ENCODE measurements around the gene BBOX1. TPM values are rescaled to one million over a fixed set of nuclear protein-coding genes. Genes with fewer than 3 reads are reported as not detected.
"Not testable (repeated sequence)": the region's sequence is repeated elsewhere in the genome, so short reads cannot be mapped to it uniquely, and the experiment has no call there.

Gene BBOX1
- total RNA-seq, 2 experiments from 2014 or later = not detected

DNA sequence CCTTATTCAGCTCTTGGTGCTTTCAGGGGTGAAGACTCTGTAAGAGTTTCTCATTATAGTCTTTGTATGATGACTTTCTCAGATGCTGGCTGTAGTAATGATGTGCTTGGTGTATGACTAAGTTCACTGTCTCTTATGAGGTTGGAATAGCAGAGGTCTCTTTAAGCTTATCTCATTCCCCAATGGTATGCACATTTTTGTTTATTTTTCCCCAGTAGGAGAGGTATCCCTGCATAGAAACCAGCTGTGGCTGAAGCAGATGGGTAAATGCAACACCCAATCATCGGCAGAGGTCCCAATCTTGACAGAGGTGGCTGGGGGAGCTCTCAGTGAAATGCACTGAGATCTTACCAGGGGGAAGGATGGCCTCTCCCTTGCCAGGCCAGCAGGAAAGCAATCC lies 34.6 kb downstream of the BBOX1 start:
- H3K27me3 Mint-ChIP-seq (ENCODE audit: low read depth) = no peaks in the 10 kb centered on the region
- H3K4me1 Mint-ChIP-seq (ENCODE audit: low read depth) = no peaks in the 10 kb centered on the region
- H3K36me3 Mint-ChIP-seq (ENCODE audit: low read depth) = no peaks in the 10 kb centered on the region
- H3K27ac Mint-ChIP-seq = no peak overlapping the region
- intact Hi-C loops (cut with micrococcal nuclease) = no loop called here
- H3K4me3 Mint-ChIP-seq = no peak overlapping the region
- DNase-seq = no peak
- CTCF ChIA-PET = no interaction called here
- peaks cover 2% of the 10 kb centered on the region for H3K9me3 Mint-ChIP-seq

DNA sequence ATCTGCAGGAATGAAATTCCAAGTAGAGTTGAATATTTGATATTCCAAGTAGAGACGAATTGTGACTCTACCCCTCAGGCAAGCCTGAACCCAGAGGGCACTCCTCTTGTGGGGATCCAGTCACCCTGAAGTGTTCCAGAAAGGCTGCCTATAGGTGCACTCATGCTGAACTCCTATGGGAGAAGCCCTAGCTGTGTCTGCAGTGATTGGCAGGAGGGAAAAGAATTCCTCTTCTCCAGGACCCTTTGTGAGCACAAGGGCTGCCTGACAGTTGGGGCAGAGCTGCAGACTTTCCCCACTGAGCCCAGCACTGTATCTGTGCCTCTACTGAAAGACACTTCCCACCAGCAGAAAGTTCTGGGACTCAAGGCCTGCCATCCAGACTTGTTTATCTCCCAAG lies 35.0 kb downstream of the BBOX1 start:
- CTCF ChIA-PET = no interaction called here
- Mint-ChIP-seq H3K27me3 (ENCODE audit: low read depth) (no peaks in the 10 kb centered on the region), H3K27ac (no peak overlapping the region), H3K36me3 (ENCODE audit: low read depth) (no peaks in the 10 kb centered on the region), H3K4me1 (ENCODE audit: low read depth) (no peaks in the 10 kb centered on the region), H3K4me3 (no peak overlapping the region), H3K9me3 (peaks cover 2% of the 10 kb centered on the region)
- DNase-seq = no peak
- intact Hi-C loops (cut with micrococcal nuclease) = no loop called here

DNA sequence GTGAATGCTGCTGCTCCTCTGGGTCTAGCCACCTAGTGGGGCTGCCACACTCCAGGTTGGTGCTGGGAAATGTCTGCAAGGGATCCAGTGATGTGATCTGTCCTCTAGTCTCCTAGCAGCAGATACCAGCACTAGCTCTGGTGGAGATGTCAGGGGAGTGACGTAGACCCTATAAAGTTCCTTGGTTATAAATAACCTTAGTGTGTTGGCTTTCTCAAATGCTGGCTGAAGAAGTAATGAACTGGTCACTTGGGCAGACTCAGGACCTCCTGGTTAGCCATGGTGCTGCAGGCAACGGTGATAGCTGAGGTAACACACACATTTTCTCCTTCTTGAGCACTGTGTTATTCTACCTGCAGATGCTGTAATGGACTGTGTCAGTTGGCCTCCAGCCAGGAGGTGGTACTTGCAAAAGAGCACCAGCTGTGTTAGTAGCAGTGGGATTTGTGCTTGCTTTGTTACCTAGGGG lies 35.5 kb downstream of the BBOX1 start:
- Mint-ChIP-seq H3K36me3 (ENCODE audit: low read depth) (no peaks in the 10 kb centered on the region), H3K9me3 (peaks cover 2% of the 10 kb centered on the region), H3K4me3 (no peak overlapping the region), H3K27ac (no peak overlapping the region), H3K4me1 (ENCODE audit: low read depth) (no peaks in the 10 kb centered on the region), H3K27me3 (ENCODE audit: low read depth) (no peaks in the 10 kb centered on the region)
- intact Hi-C loops (cut with micrococcal nuclease) = no loop called here
- DNase-seq = no peak
- CTCF ChIA-PET = no interaction called here

DNA sequence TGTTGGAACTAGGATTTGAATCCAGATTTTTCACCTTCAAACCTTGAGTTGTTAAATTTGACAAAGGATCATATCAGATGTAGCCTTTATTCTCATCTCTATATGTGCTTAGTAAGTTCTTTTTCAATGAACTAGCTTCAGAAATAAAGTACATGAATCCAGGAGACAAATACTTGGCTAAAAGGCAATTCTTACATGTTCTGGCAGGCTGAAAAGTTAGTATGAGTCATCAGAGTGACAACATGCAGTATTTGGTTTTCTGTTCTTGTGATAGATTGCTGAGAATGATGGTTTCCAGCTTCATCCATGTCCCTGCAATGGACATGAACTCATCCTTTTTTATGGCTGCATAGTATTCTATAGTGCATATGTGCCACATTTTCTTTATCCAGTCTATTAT lies 40.4 kb downstream of the BBOX1 start:
- H3K27me3 Mint-ChIP-seq (ENCODE audit: low read depth) = no peaks in the 10 kb centered on the region
- no peak overlapping the region for H3K4me3 Mint-ChIP-seq
- CTCF ChIA-PET = no interaction called here
- no peak for DNase-seq
- H3K9me3 Mint-ChIP-seq = peaks cover 4% of the 10 kb centered on the region
- intact Hi-C loops (cut with micrococcal nuclease) = no loop called here
- H3K36me3 Mint-ChIP-seq (ENCODE audit: low read depth) = no peaks in the 10 kb centered on the region
- no peak overlapping the region for H3K27ac Mint-ChIP-seq
- H3K4me1 Mint-ChIP-seq (ENCODE audit: low read depth) = no peaks in the 10 kb centered on the region

DNA sequence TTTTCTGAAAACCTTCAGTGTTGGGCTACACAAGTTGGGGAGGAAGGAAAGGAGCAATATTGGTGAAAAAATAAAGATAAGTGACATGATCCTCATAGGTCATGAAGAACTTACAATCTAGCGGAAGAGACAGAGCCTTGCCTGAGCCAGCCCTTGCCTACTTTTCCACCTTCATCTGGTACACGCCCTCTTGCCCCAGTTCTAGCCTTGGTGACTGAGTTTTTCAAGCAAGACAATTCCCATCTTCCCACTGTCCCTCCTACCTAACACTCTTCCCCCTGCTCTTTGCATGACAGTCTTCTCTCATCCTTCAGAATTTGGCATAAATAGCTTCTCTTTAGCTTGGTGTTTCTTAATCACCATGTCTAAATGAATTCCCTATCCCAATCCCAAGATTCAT lies 42.6 kb downstream of the BBOX1 start:
- Mint-ChIP-seq H3K27ac (no peak overlapping the region), H3K4me3 (no peak overlapping the region), H3K27me3 (ENCODE audit: low read depth) (no peaks in the 10 kb centered on the region), H3K4me1 (ENCODE audit: low read depth) (no peaks in the 10 kb centered on the region), H3K36me3 (ENCODE audit: low read depth) (no peaks in the 10 kb centered on the region), H3K9me3 (peaks cover 4% of the 10 kb centered on the region)
- intact Hi-C loops (cut with micrococcal nuclease) = no loop called here
- no peak for DNase-seq
- CTCF ChIA-PET = no interaction called here

DNA sequence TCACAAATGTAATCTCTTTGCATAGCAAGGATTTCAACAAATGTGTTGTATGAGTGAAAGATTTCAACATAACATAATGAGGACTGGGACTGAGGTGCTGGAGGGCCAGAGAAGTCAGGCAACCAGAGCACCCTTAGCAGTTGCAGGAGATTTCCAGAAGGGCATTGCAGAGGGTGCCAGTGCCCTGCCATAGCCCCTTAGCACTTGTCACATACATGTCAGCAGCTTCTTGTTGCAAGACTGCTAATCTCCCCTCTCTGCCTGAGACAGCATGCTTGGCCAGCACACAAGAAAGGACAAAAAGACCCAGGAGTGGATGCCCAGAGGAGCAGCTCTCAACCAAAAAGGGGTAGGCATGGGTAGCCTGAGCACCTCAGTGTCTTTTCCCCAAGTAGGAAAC lies 43.2 kb downstream of the BBOX1 start:
- Mint-ChIP-seq H3K4me3 (no peak overlapping the region), H3K27ac (no peak overlapping the region), H3K36me3 (ENCODE audit: low read depth) (no peaks in the 10 kb centered on the region), H3K4me1 (ENCODE audit: low read depth) (no peaks in the 10 kb centered on the region), H3K9me3 (peaks cover 2% of the 10 kb centered on the region), H3K27me3 (ENCODE audit: low read depth) (no peaks in the 10 kb centered on the region)
- intact Hi-C loops (cut with micrococcal nuclease) = no loop called here
- CTCF ChIA-PET = no interaction called here
- DNase-seq = no peak

DNA sequence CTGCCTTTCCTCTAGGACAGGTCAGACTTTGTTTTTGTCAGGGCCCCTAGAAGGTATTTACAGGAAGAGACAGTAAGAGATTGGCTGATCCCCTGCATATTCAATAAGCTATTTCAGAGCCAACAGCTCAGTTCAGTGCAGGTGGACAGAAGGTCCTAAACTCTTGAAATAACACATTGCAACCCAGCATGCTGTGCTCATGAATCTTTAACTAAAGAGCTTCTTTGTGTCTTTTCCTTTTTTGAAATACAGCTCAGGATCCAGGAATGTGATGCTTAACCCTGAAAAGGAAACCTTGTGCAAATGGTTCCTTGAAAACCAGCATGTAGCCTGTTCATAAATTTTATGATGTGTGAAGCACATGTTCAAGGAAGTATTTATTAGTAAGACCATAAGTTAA lies 43.9 kb downstream of the BBOX1 start:
- H3K27ac Mint-ChIP-seq = no peak overlapping the region
- CTCF ChIA-PET = no interaction called here
- no peak for DNase-seq
- intact Hi-C loops (cut with micrococcal nuclease) = no loop called here
- H3K9me3 Mint-ChIP-seq = peaks cover 2% of the 10 kb centered on the region
- no peaks in the 10 kb centered on the region for H3K4me1 Mint-ChIP-seq (ENCODE audit: low read depth)
- H3K4me3 Mint-ChIP-seq = no peak overlapping the region
- no peaks in the 10 kb centered on the region for H3K27me3 Mint-ChIP-seq (ENCODE audit: low read depth)
- no peaks in the 10 kb centered on the region for H3K36me3 Mint-ChIP-seq (ENCODE audit: low read depth)

DNA sequence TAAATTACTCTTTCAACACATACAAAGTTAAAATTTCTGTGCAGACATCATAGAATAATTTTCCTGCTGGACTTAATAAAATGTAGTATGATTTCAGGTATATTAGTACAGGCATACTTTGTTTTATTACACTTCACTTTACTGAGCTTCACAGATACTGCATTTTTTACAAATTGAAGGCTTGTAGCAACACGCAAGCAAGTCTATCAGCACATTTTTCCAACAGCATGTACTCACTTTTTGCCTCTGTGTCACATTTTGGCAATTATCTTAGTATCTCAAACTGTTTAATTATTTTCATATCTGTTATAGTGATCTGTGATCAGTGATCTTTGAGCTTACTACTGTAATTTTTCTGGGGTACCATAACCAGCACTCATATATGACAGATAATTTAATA lies 44.5 kb downstream of the BBOX1 start:
- DNase-seq = no peak
- Mint-ChIP-seq H3K4me1 (ENCODE audit: low read depth) (no peaks in the 10 kb centered on the region), H3K27ac (no peak overlapping the region), H3K4me3 (no peak overlapping the region), H3K36me3 (ENCODE audit: low read depth) (no peaks in the 10 kb centered on the region), H3K9me3 (peaks cover 6% of the 10 kb centered on the region), H3K27me3 (ENCODE audit: low read depth) (no peaks in the 10 kb centered on the region)
- intact Hi-C loops (cut with micrococcal nuclease) = no loop called here
- CTCF ChIA-PET = no interaction called here

DNA sequence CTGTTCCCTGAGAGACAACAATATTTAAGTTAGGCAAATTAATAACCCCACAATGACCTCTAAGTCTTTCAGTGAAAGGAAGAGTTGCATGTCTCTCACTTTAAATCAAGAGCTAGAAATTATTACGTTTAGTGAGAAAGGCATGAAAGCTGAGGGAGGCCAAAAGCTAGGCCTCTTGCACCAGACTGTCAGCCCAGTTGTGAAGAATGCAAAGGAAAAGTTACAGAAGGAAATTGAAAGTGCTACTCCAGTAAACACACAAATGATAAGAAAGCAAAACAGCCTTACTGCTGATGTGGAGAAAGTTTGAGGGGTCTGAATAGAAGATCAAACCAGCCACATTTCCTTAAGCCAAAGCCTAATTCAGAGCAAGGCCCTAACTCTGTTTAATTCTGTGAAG lies 45.0 kb downstream of the BBOX1 start:
- no peaks in the 10 kb centered on the region for H3K4me1 Mint-ChIP-seq (ENCODE audit: low read depth)
- no peaks in the 10 kb centered on the region for H3K27me3 Mint-ChIP-seq (ENCODE audit: low read depth)
- DNase-seq = no peak
- H3K36me3 Mint-ChIP-seq (ENCODE audit: low read depth) = no peaks in the 10 kb centered on the region
- H3K27ac Mint-ChIP-seq = no peak overlapping the region
- peaks cover 10% of the 10 kb centered on the region for H3K9me3 Mint-ChIP-seq
- no peak overlapping the region for H3K4me3 Mint-ChIP-seq
- intact Hi-C loops (cut with micrococcal nuclease) = no loop called here
- CTCF ChIA-PET = no interaction called here

DNA sequence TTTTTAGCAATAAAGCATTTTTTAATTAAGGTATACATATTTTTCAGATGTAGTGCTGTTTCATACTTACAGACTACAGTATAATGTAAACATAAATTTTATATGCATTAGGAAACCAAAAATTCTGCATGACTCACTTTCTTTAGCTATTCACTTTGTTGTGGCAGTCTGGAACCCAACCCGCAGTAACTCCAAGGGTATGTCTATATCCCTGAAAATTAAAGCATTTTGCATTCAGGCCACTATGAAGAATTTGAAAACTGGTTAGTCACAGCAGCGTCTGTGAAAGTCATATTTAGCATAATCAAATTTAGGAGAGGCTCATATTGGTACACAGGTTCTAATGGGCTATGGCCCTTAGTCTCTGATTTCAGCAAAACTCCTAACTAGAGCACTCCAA lies 46.8 kb downstream of the BBOX1 start:
- Mint-ChIP-seq H3K9me3 (peaks cover 12% of the 10 kb centered on the region), H3K36me3 (ENCODE audit: low read depth) (no peaks in the 10 kb centered on the region), H3K27me3 (ENCODE audit: low read depth) (no peaks in the 10 kb centered on the region), H3K27ac (no peak overlapping the region), H3K4me3 (no peak overlapping the region), H3K4me1 (ENCODE audit: low read depth) (no peaks in the 10 kb centered on the region)
- CTCF ChIA-PET = interaction anchor here (0.8 kb wide), 1 partner anchor 17 kb away, joined by 3 read pairs; no protein-coding TSS in a partner anchor
- no peak for DNase-seq
- intact Hi-C loops (cut with micrococcal nuclease) = no loop called here

DNA sequence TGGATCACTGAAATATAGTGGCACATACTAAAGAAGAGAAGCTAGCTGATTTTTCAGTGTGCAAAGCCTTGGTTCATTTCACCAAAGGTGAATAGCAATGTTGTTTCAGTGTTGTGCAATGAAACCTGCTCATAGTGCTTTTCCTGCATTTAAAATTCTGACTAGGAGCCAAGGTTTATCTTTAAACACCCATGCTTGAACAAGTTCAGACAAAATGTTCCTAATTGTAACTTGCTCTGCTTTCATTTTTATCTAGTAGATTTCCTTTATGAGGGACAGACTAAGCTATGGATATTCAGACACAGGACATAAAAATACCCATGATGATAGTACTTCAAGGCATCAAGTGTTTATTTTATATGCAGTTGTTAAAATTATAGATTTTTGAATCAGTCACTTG lies 47.7 kb downstream of the BBOX1 start:
- intact Hi-C loops (cut with micrococcal nuclease) = no loop called here
- no peak overlapping the region for H3K4me3 Mint-ChIP-seq
- H3K9me3 Mint-ChIP-seq = peaks cover 12% of the 10 kb centered on the region
- CTCF ChIA-PET = no interaction called here
- H3K27me3 Mint-ChIP-seq (ENCODE audit: low read depth) = no peaks in the 10 kb centered on the region
- no peak overlapping the region for H3K27ac Mint-ChIP-seq
- H3K4me1 Mint-ChIP-seq (ENCODE audit: low read depth) = no peaks in the 10 kb centered on the region
- H3K36me3 Mint-ChIP-seq (ENCODE audit: low read depth) = no peaks in the 10 kb centered on the region
- no peak for DNase-seq

DNA sequence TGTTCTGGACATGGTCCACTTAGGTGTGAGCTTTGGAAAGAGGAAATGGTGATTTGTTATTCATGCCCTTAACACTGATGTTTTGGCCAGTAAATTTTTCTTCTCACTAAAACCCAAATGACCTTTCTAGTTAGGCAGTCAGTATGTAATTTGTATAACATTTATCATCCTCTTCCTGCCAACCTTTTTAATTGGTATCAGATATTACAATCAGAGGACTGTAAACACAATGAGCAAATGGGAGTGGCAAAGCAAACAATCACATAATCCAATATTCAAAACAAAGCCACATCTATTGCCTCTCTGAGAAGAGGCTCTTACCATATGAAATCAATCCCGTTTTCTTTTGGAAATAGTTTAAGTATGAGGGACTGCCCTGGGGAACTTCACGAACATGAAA lies 49.1 kb downstream of the BBOX1 start:
- no peaks in the 10 kb centered on the region for H3K27me3 Mint-ChIP-seq (ENCODE audit: low read depth)

DNA sequence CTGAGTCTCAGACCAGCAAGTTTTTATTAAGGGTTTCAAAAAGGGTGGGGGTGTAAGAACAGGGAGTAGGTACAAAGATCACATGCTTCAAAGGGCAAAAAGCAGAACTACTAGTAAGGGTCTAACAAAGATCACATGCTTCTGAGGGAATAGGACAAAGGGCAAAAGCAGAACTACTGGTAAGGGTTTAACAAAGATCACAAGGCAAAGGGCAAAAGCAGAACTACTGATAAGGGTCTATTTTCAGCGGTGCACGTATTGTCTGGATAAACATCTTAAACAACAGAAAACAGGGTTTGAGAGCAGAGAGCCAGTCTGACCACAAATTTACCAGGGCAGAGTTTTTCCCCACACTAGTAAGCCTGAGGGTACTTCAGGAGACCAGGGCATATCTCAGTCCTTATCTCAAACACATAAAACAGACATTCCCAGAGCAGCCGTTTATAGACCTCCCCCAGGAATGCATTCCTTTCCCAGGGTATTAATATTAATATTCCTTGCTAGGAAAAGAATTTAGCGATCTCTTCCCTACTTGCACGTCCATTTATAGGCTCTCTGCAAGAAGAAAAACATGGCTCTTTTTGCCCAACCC lies 49.8 kb downstream of the BBOX1 start:
- H3K9me3 Mint-ChIP-seq = peaks cover 13% of the 10 kb centered on the region
- CTCF ChIA-PET = interaction anchor here (0.7 kb wide), 1 partner anchor 22 kb away, joined by 4 read pairs; no protein-coding TSS in a partner anchor
- DNase-seq; intact Hi-C loops (cut with micrococcal nuclease); H3K27ac Mint-ChIP-seq; H3K4me1 Mint-ChIP-seq (ENCODE audit: low read depth); H3K27me3 Mint-ChIP-seq (ENCODE audit: low read depth); H3K36me3 Mint-ChIP-seq (ENCODE audit: low read depth); H3K4me3 Mint-ChIP-seq: not testable (repeated sequence)

More for the DNA sequence above, 49.1 kb downstream of the BBOX1 start:
- no peaks in the 10 kb centered on the region for H3K4me1 Mint-ChIP-seq (ENCODE audit: low read depth)
- H3K36me3 Mint-ChIP-seq (ENCODE audit: low read depth) = no peaks in the 10 kb centered on the region
- no peak for DNase-seq
- no peak overlapping the region for H3K27ac Mint-ChIP-seq
- H3K4me3 Mint-ChIP-seq = no peak overlapping the region
- intact Hi-C loops (cut with micrococcal nuclease) = no loop called here
- peaks cover 12% of the 10 kb centered on the region for H3K9me3 Mint-ChIP-seq
- CTCF ChIA-PET = interaction anchor here (0.7 kb wide), 1 partner anchor 21 kb away, joined by 4 read pairs; no protein-coding TSS in a partner anchor

Measured in activated naive CD4-positive, alpha-beta T cell treated with anti-CD3 and anti-CD28 coated beads for 36 hours (primary cell).